Stimulated activated CD4-positive, alpha-beta T cell treated with anti-CD3 and anti-CD28 coated beads, Interleukin-2, amount 100 ng/mL, for 24 hours (primary cell): Measurements from ENCODE around the gene ABHD5.
A peak's percentile ranks its signal among the peaks of the same experiment; 100 is the strongest.

Experiments
- DNase-seq, 2 donors: peaks; one replicate each; pipeline ENCODE4 v3.0.0-alpha.2; 2020

The ABHD5 gene

GRCh38 chr3:43727930-43728329 lies 37.2 kb downstream of the ABHD5 start:
- DNase-seq, result no peak

- DNase-seq, result no peak
Observed at GRCh38 chr3:43728476-43728875, 37.7 kb downstream of the ABHD5 start.

GRCh38 chr3:43728947-43729346 lies 38.2 kb downstream of the ABHD5 start:
- DNase-seq, result no peak

GRCh38 chr3:43729707-43730414 lies 39.1 kb downstream of the ABHD5 start:
- DNase-seq, result no peak

GRCh38 chr3:43732747-43733425 lies 42.1 kb downstream of the ABHD5 start:
- DNase-seq, result no peak

- DNase-seq, result no peak
Observed at GRCh38 chr3:43733459-43734384, 43.0 kb downstream of the ABHD5 start.

GRCh38 chr3:43734685-43735084 lies 43.9 kb downstream of the ABHD5 start:
- DNase-seq, result no peak

GRCh38 chr3:43735618-43736017 lies 44.9 kb downstream of the ABHD5 start:
- no peak for DNase-seq

GRCh38 chr3:43736558-43737440 lies 46.1 kb downstream of the ABHD5 start:
- DNase-seq, result no peak

- no peak for DNase-seq
Observed at GRCh38 chr3:43738305-43738704, 47.6 kb downstream of the ABHD5 start.

- DNase-seq, result no peak
Observed at GRCh38 chr3:43742920-43743319, 52.2 kb downstream of the ABHD5 start.

- DNase-seq, result no peak
Observed at GRCh38 chr3:43747641-43748040, 56.9 kb downstream of the ABHD5 start.

GRCh38 chr3:43748179-43748578 lies 57.4 kb downstream of the ABHD5 start:
- no peak for DNase-seq

GRCh38 chr3:43748645-43749044 lies 57.9 kb downstream of the ABHD5 start:
- no peak for DNase-seq

GRCh38 chr3:43752905-43753304 lies 62.2 kb downstream of the ABHD5 start:
- DNase-seq, result no peak

- no peak for DNase-seq
Observed at GRCh38 chr3:43753741-43754715, 63.3 kb downstream of the ABHD5 start.

GRCh38 chr3:43755516-43756200 lies 64.9 kb downstream of the ABHD5 start:
- peak in 1 of 2 donors; percentile 24 for DNase-seq

GRCh38 chr3:43757666-43758321 lies 67.1 kb downstream of the ABHD5 start:
- DNase-seq, result no peak

GRCh38 chr3:43758592-43759225 lies 68.0 kb downstream of the ABHD5 start:
- no peak for DNase-seq
